ENCODE measurements around the gene HARS1.
"Not testable (repeated sequence)": the region's sequence is repeated elsewhere in the genome, so short reads cannot be mapped to it uniquely, and the experiment has no call there.

HARS1 gene

GRCh38 chr5:140633021-140633471 is 58.1 kb downstream of the HARS1 start, which contains the start of gene CD14:
TSS of gene CD14 (minus strand) at chr5:140633175. CDS start at chr5:140633071, 104 bp downstream.
- no peak for DNase-seq (ENCODE audit: low read depth in 3 of 3)

GRCh38 chr5:140632366-140633020 is 58.7 kb downstream of the HARS1 start:
- DNase-seq (ENCODE audit: low read depth in 3 of 3), result peak in 1 of 3 donors; percentile 10

- DNase-seq (ENCODE audit: low read depth in 3 of 3), result no peak
Observed at GRCh38 chr5:140631831-140632365, 59.3 kb downstream of the HARS1 start.

GRCh38 chr5:140631036-140631417 is 60.1 kb downstream of the HARS1 start:
- DNase-seq (ENCODE audit: low read depth in 3 of 3), result no peak

GRCh38 chr5:140630292-140631035 is 60.7 kb downstream of the HARS1 start:
- no peak for DNase-seq (ENCODE audit: low read depth in 3 of 3)

- no peak for DNase-seq (ENCODE audit: low read depth in 3 of 3)
Observed at GRCh38 chr5:140628711-140629110, 62.5 kb downstream of the HARS1 start.

GRCh38 chr5:140627972-140628371 is 63.2 kb downstream of the HARS1 start:
- DNase-seq (ENCODE audit: low read depth in 3 of 3), result no peak

GRCh38 chr5:140624886-140625285 is 66.3 kb downstream of the HARS1 start:
- not testable (repeated sequence) for DNase-seq (ENCODE audit: low read depth in 3 of 3)
